A549 treated with ZK216348 at 1 μM for 4 hours (cell line): ENCODE measurements around the gene MT3. TPM values are rescaled to one million over a fixed set of nuclear protein-coding genes. Genes with fewer than 3 reads are reported as not detected.

Experiments
- total RNA-seq: library from RNA; stranded (reverse); fragments of 200-300 nt; extraction: Qiagen RNA extraction; gene quantifications from 5 replicates; pipeline ENCODE4 v1.2.3, GENCODE V29; 2022; ENCODE audit warnings: low read depth

The MT3 gene
- 0.64 to 0.68 TPM in 2 of 5 replicates, not detected in the others for total RNA-seq

DNA sequence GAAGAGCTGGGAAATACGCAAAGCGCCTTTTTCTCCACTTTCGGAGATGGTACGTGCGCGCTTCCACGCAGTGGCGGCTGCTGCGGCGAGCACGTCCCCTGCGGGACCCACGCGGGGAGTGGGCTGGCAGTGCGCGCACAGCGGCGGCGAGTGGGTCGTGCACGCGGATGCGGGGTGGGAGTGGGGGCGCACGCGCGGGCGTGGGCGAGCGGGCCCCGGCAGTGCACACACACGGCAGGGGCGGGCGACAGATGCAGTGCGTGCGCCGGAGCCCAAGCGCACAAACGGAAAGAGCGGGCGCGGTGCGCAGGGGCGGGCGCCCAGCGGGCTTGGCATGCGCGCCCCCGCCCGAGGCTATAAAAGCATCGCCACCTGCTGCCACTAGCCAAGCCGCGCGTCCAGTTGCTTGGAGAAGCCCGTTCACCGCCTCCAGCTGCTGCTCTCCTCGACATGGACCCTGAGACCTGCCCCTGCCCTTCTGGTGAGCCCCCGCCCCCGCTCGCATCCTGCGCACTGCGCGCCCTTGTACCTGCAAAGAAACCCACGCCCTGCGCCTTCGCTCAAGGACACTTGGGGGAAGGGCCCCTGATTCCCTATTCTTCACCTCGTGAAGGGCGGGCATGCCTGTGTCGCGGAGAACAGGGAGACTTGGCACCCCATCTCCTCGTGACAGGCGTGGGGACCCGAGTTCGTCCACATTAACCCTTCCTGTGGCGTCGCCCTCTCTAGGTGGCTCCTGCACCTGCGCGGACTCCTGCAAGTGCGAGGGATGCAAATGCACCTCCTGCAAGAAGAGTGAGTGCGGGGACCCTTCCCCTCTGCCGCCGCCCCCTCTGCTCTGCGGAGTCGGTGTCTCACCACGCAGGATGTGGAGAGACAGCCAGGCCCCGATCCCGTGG is at the start of gene MT3:
TSS of gene MT3 (plus strand) at position 388 of the 899 bp plus-strand sequence. CDS start at position 451, 63 bp downstream.

DNA sequence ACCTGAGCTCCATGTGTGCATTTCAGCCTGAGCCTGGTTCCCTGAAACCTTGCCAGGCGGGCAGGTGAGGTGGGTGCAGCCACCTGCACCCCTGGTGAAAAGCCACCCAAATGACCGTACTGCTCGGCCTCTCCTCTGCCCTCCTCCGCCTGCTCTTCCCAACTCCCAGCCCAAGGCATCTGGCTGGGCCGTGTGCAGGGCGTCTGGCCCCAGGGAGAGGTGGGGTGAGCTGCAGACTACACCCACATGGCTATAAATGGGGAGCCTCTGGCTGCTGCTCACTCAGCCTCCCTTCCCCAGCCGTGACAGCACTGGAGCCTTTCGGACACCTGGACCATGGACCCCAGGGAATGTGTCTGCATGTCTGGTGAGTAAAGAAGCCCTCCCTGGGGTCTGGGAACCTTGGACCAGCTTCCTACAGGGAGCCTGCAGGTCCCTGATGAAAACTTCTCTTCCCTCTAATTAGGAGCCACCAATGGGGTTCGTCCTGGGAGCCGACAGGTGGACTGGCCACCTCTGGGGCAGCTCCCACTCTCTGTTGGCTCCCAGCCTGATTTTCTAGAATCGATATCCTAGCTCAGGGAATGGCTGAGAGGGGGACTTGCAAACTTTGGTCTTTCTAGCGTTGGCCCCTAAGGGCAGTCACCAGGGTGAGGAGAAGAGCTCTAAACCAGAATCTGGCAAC is 24.4 kb upstream of the MT3 start, which contains the start of gene MT4:
TSS of gene MT4 (plus strand) at position 281 of the 685 bp plus-strand sequence. CDS start at position 337, 56 bp downstream.

DNA sequence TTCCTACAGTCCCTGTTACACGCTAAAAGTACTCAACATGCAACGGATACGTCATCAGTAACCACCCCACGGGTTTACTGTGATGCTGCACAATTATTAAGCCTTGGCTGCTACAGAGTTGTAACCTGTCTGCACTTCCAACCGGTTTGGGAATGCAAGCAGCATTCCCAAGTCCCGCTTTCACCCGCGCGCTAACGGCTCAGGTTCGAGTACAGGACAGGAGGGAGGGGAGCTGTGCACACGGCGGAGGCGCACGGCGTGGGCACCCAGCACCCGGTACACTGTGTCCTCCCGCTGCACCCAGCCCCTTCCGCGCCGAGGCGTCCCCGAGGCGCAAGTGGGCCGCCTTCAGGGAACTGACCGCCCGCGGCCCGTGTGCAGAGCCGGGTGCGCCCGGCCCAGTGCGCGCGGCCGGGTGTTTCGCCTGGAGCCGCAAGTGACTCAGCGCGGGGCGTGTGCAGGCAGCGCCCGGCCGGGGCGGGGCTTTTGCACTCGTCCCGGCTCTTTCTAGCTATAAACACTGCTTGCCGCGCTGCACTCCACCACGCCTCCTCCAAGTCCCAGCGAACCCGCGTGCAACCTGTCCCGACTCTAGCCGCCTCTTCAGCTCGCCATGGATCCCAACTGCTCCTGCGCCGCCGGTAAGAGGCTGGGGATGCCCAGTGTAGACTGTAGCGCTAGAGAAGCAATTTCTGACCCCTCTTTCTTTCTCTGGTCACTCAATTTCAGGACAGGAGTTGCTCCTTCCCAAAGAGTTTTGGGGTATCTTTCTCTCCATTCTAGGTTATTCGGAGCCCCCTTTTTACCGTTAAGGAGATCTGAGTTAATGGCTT is 18.9 kb downstream of the MT3 start, which contains the start of gene MT2A:
TSS of gene MT2A (plus strand) at position 542 of the 833 bp plus-strand sequence. CDS start at position 614, 72 bp downstream.

DNA sequence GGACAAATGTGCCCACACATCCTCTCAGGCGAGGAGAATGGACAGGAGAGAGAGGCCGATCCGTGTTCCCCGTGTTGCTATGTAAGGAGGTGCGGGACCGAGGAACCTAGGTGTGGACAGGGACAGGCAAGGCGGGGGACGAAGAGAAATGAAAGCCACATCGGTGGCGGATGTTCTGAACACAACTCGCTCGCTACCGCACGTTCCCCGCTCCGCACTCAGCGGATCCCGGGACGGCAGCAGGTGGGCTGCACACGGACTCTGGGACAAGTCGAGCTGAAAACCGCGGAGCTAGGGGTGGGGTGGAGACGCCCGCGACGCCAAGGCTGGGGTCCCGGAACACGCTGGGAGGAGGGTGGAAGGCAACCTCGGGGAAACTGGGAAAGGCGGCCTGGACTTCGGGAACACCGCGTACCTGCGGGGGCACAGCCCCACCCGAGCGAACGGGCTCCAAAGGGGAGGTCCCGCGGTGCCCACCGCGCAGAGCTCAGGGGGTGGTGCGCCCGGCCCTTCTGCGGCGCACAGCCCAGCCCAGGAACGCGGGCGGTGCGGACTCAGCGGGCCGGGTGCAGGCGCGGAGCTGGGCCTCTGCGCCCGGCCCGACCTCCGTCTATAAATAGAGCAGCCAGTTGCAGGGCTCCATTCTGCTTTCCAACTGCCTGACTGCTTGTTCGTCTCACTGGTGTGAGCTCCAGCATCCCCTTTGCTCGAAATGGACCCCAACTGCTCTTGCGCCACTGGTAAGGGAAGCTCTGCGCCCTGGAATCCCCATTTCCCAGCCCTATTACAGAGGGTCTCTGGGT is 36.0 kb downstream of the MT3 start, which contains the start of gene MT1E:
TSS of gene MT1E (plus strand) at position 642 of the 803 bp plus-strand sequence. CDS start at position 713, 71 bp downstream.

GRCh38 chr16:56632156-56632847 is 43.0 kb downstream of the MT3 start, which contains the start of gene MT1M:
Gene MT1M (plus strand): TSS chr16:56632659. CDS start chr16:56632732, 73 bp downstream.

GRCh38 chr16:56637814-56638750 is 48.8 kb downstream of the MT3 start, which contains the start of gene MT1A:
Gene MT1A (plus strand): TSS chr16:56638666. CDS start chr16:56638739, 73 bp downstream.

Other genes starting within 250 kb of the MT3 start
- gene AMFR, start 164.0 kb upstream of the MT3 start, total RNA-seq: 56.8 to 70.3 TPM (median 63.5 TPM) in 5 replicates
- gene NUDT21, start 138.2 kb upstream of the MT3 start, total RNA-seq: 96.5 to 120 TPM (median 112 TPM) in 5 replicates
- 68.7 to 103 TPM (median 78.3 TPM) in 5 replicates for gene OGFOD1, start 138.0 kb upstream of the MT3 start, total RNA-seq
- gene BBS2, start 69.5 kb upstream of the MT3 start, total RNA-seq: 17.8 to 26.2 TPM (median 24.4 TPM) in 5 replicates
- gene MT4, start 24.5 kb upstream of the MT3 start, total RNA-seq: not detected in 5 replicates
- 867 to 1,542 TPM (median 1,146 TPM) in 5 replicates for gene MT2A, start 19.1 kb downstream of the MT3 start, total RNA-seq
- gene MT1E, start 36.3 kb downstream of the MT3 start, total RNA-seq: 0.34 TPM in 1 of 5 replicates, not detected in the others
- not detected in 5 replicates for gene MT1M, start 43.1 kb downstream of the MT3 start, total RNA-seq
- gene MT1A, start 49.1 kb downstream of the MT3 start, total RNA-seq: 16.3 to 25.0 TPM (median 19.6 TPM) in 5 replicates
- not detected in 5 replicates for gene MT1B, start 62.4 kb downstream of the MT3 start, total RNA-seq
- gene MT1F, start 68.4 kb downstream of the MT3 start, total RNA-seq: 10.7 to 22.0 TPM (median 14.6 TPM) in 5 replicates
- not detected in 5 replicates for gene MT1G, start 78.5 kb downstream of the MT3 start, total RNA-seq
- not detected in 5 replicates for gene MT1H, start 80.3 kb downstream of the MT3 start, total RNA-seq
- 269 to 464 TPM (median 369 TPM) in 5 replicates for gene MT1X, start 92.9 kb downstream of the MT3 start, total RNA-seq
- gene NUP93, start 140.6 kb downstream of the MT3 start, total RNA-seq: 85.7 to 112 TPM (median 105 TPM) in 5 replicates